Activated CD4-positive, CD25-positive, alpha-beta regulatory T cell treated with anti-CD3 and anti-CD28 coated beads, Interleukin-2, amount 50 U/mL, for 72 hours (primary cell): ENCODE results near the gene ANKRD34C.

Source experiments
- DNase-seq: peaks from one replicate; pipeline ENCODE4 v3.0.0; 2021

ANKRD34C gene

GRCh38 chr15:79282371-79283251 lies at the start of gene ANKRD34C:
Gene ANKRD34C (plus strand): TSS chr15:79282722. CDS start chr15:79293285, 10,563 bp downstream.
- DNase-seq = no peak

GRCh38 chr15:79233236-79233635 lies 49.3 kb upstream of the ANKRD34C start:
- no peak for DNase-seq

- no peak for DNase-seq
These were observed 42.5 kb upstream of the ANKRD34C start for GRCh38 chr15:79240036-79240435.

- DNase-seq = no peak
These were observed 38.8 kb upstream of the ANKRD34C start for GRCh38 chr15:79243723-79244122.

GRCh38 chr15:79244876-79245275 lies 37.6 kb upstream of the ANKRD34C start:
- DNase-seq = no peak

- DNase-seq = no peak
These were observed 34.3 kb upstream of the ANKRD34C start for GRCh38 chr15:79248183-79248582.

GRCh38 chr15:79257454-79257853 lies 25.1 kb upstream of the ANKRD34C start:
- no peak for DNase-seq

GRCh38 chr15:79261836-79262235 lies 20.7 kb upstream of the ANKRD34C start:
- DNase-seq = no peak

- no peak for DNase-seq
These were observed 17.4 kb upstream of the ANKRD34C start for GRCh38 chr15:79265167-79265566.

- DNase-seq = no peak
These were observed 16.4 kb upstream of the ANKRD34C start for GRCh38 chr15:79265987-79266579.

- DNase-seq = peak; percentile 36
These were observed 928 bp downstream of the ANKRD34C start for GRCh38 chr15:79283252-79284048.

GRCh38 chr15:79290642-79291275 lies 8.2 kb downstream of the ANKRD34C start:
- no peak for DNase-seq

GRCh38 chr15:79292011-79292410 lies 9.5 kb downstream of the ANKRD34C start:
- no peak for DNase-seq

GRCh38 chr15:79294075-79294474 lies 11.6 kb downstream of the ANKRD34C start:
- no peak for DNase-seq

- no peak for DNase-seq
These were observed 14.1 kb downstream of the ANKRD34C start for GRCh38 chr15:79296583-79296982.

GRCh38 chr15:79299126-79299840 lies 16.8 kb downstream of the ANKRD34C start:
- DNase-seq = no peak

GRCh38 chr15:79299841-79300235 lies 17.3 kb downstream of the ANKRD34C start:
- DNase-seq = no peak

- DNase-seq = no peak
These were observed 24.7 kb downstream of the ANKRD34C start for GRCh38 chr15:79307251-79307650.

- DNase-seq = no peak
These were observed 26.4 kb downstream of the ANKRD34C start for GRCh38 chr15:79308874-79309273.

GRCh38 chr15:79310612-79310984 lies 28.1 kb downstream of the ANKRD34C start:
- DNase-seq = no peak

GRCh38 chr15:79310985-79311900 lies 28.7 kb downstream of the ANKRD34C start, which contains the start of gene TMED3:
Gene TMED3 (plus strand): TSS chr15:79311112. CDS start chr15:79311250, 138 bp downstream.
- DNase-seq = peak; percentile 84
